Left lung (tissue), 10 donors: ENCODE data around the gene ZNF423. TPM values are rescaled to one million over a fixed set of nuclear protein-coding genes. Genes with fewer than 3 reads are reported as not detected.

Experiments used
- ATAC-seq: fragments of 200-7000 bp; cut with Tn5 transposase; one replicate; pipeline ENCODE4 v1.9.1; 2020; ENCODE audit warnings: moderate library complexity
- DNase-seq, 4 donors: peaks; one replicate each; pipeline ENCODE4 v3.0.0-alpha.2; 2013 to 2020
- H3K27ac ChIP-seq, 2 donors: fragments of 200-600 bp; sonication (generic) in 1 of 2; one replicate each; pipeline versions ENCODE4 v1.5.0 to v1.8.0; 2020 to 2021
- H3K27me3 ChIP-seq, 2 donors: fragments of 200-600 bp; sonication (generic) in 1 of 2; one replicate each; pipeline versions ENCODE4 v1.5.0 to v1.8.0; 2020 to 2021
- H3K36me3 ChIP-seq, 2 donors: fragments of 200-600 bp; sonication (generic) in 1 of 2; one replicate each; pipeline versions ENCODE4 v1.5.0 to v1.8.0; 2020 to 2021
- H3K4me1 ChIP-seq, 2 donors: fragments of 200-600 bp; one replicate each; pipeline ENCODE4 v1.8.0; 2021
- H3K4me3 ChIP-seq, 2 donors: fragments of 200-600 bp; sonication (generic) in 1 of 2; one replicate each; pipeline versions ENCODE4 v1.5.0 to v1.8.0; 2020 to 2021; ENCODE audit warnings: mild to moderate bottlenecking in 1 of 2
- H3K9me3 ChIP-seq, 2 donors: fragments of 200-600 bp; sonication (generic) in 1 of 2; one replicate each; pipeline versions ENCODE4 v1.5.0 to v1.8.0; 2020 to 2021
- CTCF ChIP-seq, 2 donors: fragments of 200-600 bp; sonication (generic) in 1 of 2; IDR thresholded peaks; one replicate each; pipeline versions ENCODE4 v1.5.0 to v1.8.0; 2021; ENCODE audit warnings: antibody characterized with exemption in 2 of 2
- intact Hi-C, 2 donors: fragments of 100-400 bp; cut with DNase I; formaldehyde crosslinking; loops; one replicate each; pipeline versions ENCODE4 v1.11.2 to v1.14.2; 2022
- polyA plus RNA-seq, 6 donors: library from polyadenylated mRNA; unstranded; fragments of 120-200 nt; gene quantifications; one replicate each; pipeline ENCODE4 v1.2.1, GENCODE V29; 2013; ENCODE audit not compliant: insufficient read length in 6 of 6
- total RNA-seq, 2 donors: library from RNA; stranded (reverse); fragmentation: NEBNext Ultra II Directional; extraction: Animal tissue kit (Norgen Biotek cat#: 25700); gene quantifications; one replicate each; pipeline ENCODE4 v1.2.1, GENCODE V29; 2021
- donor health status: DM: no; HTN: yes; CAD: no.
- donor health status: DM: no; HTN: no; CAD: no.

Gene ZNF423
- total and polyA plus RNA-seq, 8 donors: 7.8 to 30.5 (median 26.6) TPM

GRCh38 chr16:49754495-49755312, 101.2 kb downstream of the ZNF423 start:
- Histone ChIP-seq H3K4me1 (peaks cover 4 to 24% of the 10 kb centered on the region in 2 donors), H3K36me3 (no peaks in the 10 kb centered on the region), H3K4me3 (peak overlapping the region; percentile 23 to 31), H3K9me3 (no peaks in the 10 kb centered on the region), H3K27ac (peak overlapping the region; percentile 64 to 78), H3K27me3 (peaks cover 3 to 24% of the 10 kb centered on the region in 2 donors)
- intact Hi-C loops: no loop called here
- DNase-seq (no peak), ATAC-seq (peak; percentile 73)
- TF ChIP-seq CTCF (IDR thresholded peaks at IDR 0.05): peak in 1 of 2 donors; percentile 1

- H3K4me1 ChIP-seq: peaks cover under 1 to 17% of the 10 kb centered on the region in 2 donors
- TF ChIP-seq CTCF (IDR thresholded peaks at IDR 0.05): no peak
- no peak for ATAC-seq
- H3K36me3 ChIP-seq: no peaks in the 10 kb centered on the region
- H3K27me3 ChIP-seq: peaks cover 3 to 24% of the 10 kb centered on the region in 2 donors
- no peak overlapping the region for H3K4me3 ChIP-seq
- no peak for DNase-seq
- no peaks in the 10 kb centered on the region for H3K9me3 ChIP-seq
- no peak overlapping the region for H3K27ac ChIP-seq
- intact Hi-C loops: no loop called here
Measured at GRCh38 chr16:49750341-49751000, 105.4 kb downstream of the ZNF423 start.

GRCh38 chr16:49749816-49750215, 106.1 kb downstream of the ZNF423 start:
- DNase-seq: no peak
- peaks cover 3 to 18% of the 10 kb centered on the region in 2 donors for H3K27me3 ChIP-seq
- H3K36me3 ChIP-seq: no peaks in the 10 kb centered on the region
- H3K4me1 ChIP-seq: peaks cover 0 to 11% of the 10 kb centered on the region in 2 donors
- ATAC-seq: no peak
- TF ChIP-seq CTCF (IDR thresholded peaks at IDR 0.05): no peak
- intact Hi-C loops: no loop called here
- H3K27ac ChIP-seq: no peak overlapping the region
- no peak overlapping the region for H3K4me3 ChIP-seq
- no peaks in the 10 kb centered on the region for H3K9me3 ChIP-seq

- no peaks in the 10 kb centered on the region for H3K36me3 ChIP-seq
- H3K27me3 ChIP-seq: peaks cover 0 to 4% of the 10 kb centered on the region in 2 donors
- H3K9me3 ChIP-seq: no peaks in the 10 kb centered on the region
- no peak for TF ChIP-seq CTCF (IDR thresholded peaks at IDR 0.05)
- intact Hi-C loops: no loop called here
- no peak overlapping the region for H3K27ac ChIP-seq
- H3K4me3 ChIP-seq: no peak overlapping the region
- no peak for DNase-seq
- no peak for ATAC-seq
- no peaks in the 10 kb centered on the region for H3K4me1 ChIP-seq
Measured at GRCh38 chr16:49748322-49748721, 107.6 kb downstream of the ZNF423 start.

GRCh38 chr16:49747654-49748053, 108.3 kb downstream of the ZNF423 start:
- ATAC-seq (no peak), DNase-seq (no peak)
- TF ChIP-seq CTCF (IDR thresholded peaks at IDR 0.05): no peak
- Histone ChIP-seq H3K36me3 (no peaks in the 10 kb centered on the region), H3K4me1 (no peaks in the 10 kb centered on the region), H3K27ac (no peak overlapping the region), H3K9me3 (no peaks in the 10 kb centered on the region), H3K4me3 (no peak overlapping the region), H3K27me3 (peaks cover 0 to 4% of the 10 kb centered on the region in 2 donors)
- intact Hi-C loops: no loop called here
